ENCODE results near the gene PEX7. TPM values are rescaled to one million over a fixed set of nuclear protein-coding genes. Genes with fewer than 3 reads are reported as not detected.
A peak's percentile ranks its signal among the peaks of the same experiment; 100 is the strongest.
"Not testable (repeated sequence)": the region's sequence is repeated elsewhere in the genome, so short reads cannot be mapped to it uniquely, and the experiment has no call there.

PEX7 gene
- polyA plus RNA-seq, 3 donors, result 3.0 to 6.1 (median 3.9) TPM

GRCh38 chr6:136788069-136788902, 34.1 kb upstream of the PEX7 start:
- peak overlapping the region in 1 of 3 experiments; percentile 91 for H3K4me3 ChIP-seq (replicated peaks in 1 of 3; ENCODE audit: low read depth in 2 of 3, low read length in 3 of 3)
- peak overlapping the region; percentile 89 for H3K4me2 ChIP-seq (replicated peaks; ENCODE audit: extremely low read depth, low read length, poor library complexity, severe bottlenecking)
- Mint-ChIP-seq H3K27me3 (ENCODE audit: low read depth in 3 of 3) (peaks cover 0 to 2% (median 2%) of the 10 kb centered on the region in 3 donors), H3K4me3 (peak overlapping the region in 1 of 2 donors; percentile 62), H3K27ac (peak overlapping the region; percentile 87 to 95 (median 94)), H3K9me3 (peaks cover 0 to 2% (median 0%) of the 10 kb centered on the region in 7 donors), H3K4me1 (peaks cover 75% of the 10 kb centered on the region), H3K36me3 (peaks cover 8 to 16% of the 10 kb centered on the region in 2 donors)
- H4K20me1 ChIP-seq (ENCODE audit: insufficient read depth, low read length), result peaks cover 54% of the 10 kb centered on the region
- TF ChIP-seq CTCF (IDR thresholded peaks at IDR 0.05), result no peak
- H3K79me2 ChIP-seq (ENCODE audit: insufficient read depth, low read length), result peaks cover 89% of the 10 kb centered on the region
- H3K9ac ChIP-seq (ENCODE audit: insufficient read depth, low read length, poor library complexity, severe bottlenecking), result no peak overlapping the region
- DNase-seq, result peak; percentile 49 to 78 (median 76)
- no peaks in the 10 kb centered on the region for H3K9me3 ChIP-seq (replicated peaks in 1 of 2; ENCODE audit: control insufficient read depth in 1 of 2, insufficient read depth in 1 of 2, low read length in 2 of 2)
- peaks cover 0 to 9% of the 10 kb centered on the region in 2 donors for H3K36me3 ChIP-seq (replicated peaks in 1 of 2; ENCODE audit: control insufficient read depth in 1 of 2, insufficient read depth in 2 of 2, low read length in 2 of 2)
- no peaks in the 10 kb centered on the region for H3K27me3 ChIP-seq (ENCODE audit: control insufficient read depth in 2 of 2, insufficient read depth in 2 of 2, low read length in 2 of 2)
- peak overlapping the region; percentile 81 to 83 for H3K27ac ChIP-seq (ENCODE audit: low read depth in 1 of 2, low read length in 2 of 2)
- no peak overlapping the region for H2AFZ ChIP-seq (ENCODE audit: insufficient read depth, low read depth, low read length, poor library complexity, severe bottlenecking)
- H3K4me1 ChIP-seq (ENCODE audit: control insufficient read depth in 1 of 2, insufficient read depth in 2 of 2, low read length in 2 of 2), result peaks cover 72 to 81% of the 10 kb centered on the region in 2 donors
- WGBS (ENCODE audit: insufficient coverage), result 70% methylated on average over 2 of the region's 7 CpGs
- intact Hi-C loops (cut with micrococcal nuclease), result loop anchor here in 1 of 2 donors (10.0 kb wide), 2 partner anchors 447 to 503 kb away; partner anchors contain the start of gene BCLAF1

- peaks cover 80% of the 10 kb centered on the region for H3K79me2 ChIP-seq (ENCODE audit: insufficient read depth, low read length)
- not testable (repeated sequence) for H3K36me3 ChIP-seq (replicated peaks in 1 of 2; ENCODE audit: control insufficient read depth in 1 of 2, insufficient read depth in 2 of 2, low read length in 2 of 2); H3K27me3 Mint-ChIP-seq (ENCODE audit: low read depth in 3 of 3); H2AFZ ChIP-seq (ENCODE audit: insufficient read depth, low read depth, low read length, poor library complexity, severe bottlenecking); DNase-seq; H3K9me3 Mint-ChIP-seq; H3K9ac ChIP-seq (ENCODE audit: insufficient read depth, low read length, poor library complexity, severe bottlenecking); H3K27me3 ChIP-seq (ENCODE audit: control insufficient read depth in 2 of 2, insufficient read depth in 2 of 2, low read length in 2 of 2); H3K9me3 ChIP-seq (replicated peaks in 1 of 2; ENCODE audit: control insufficient read depth in 1 of 2, insufficient read depth in 1 of 2, low read length in 2 of 2)
- peak overlapping the region; percentile 57 to 95 (median 92) for H3K27ac Mint-ChIP-seq
- peak overlapping the region; percentile 28 to 83 for H3K27ac ChIP-seq (ENCODE audit: low read depth in 1 of 2, low read length in 2 of 2)
- WGBS (ENCODE audit: insufficient coverage), result 100% methylated on average over 1 of the region's 3 CpGs
- H3K4me3 Mint-ChIP-seq, result peak overlapping the region; percentile 39 to 82
- peak overlapping the region; percentile 84 for H3K4me2 ChIP-seq (replicated peaks; ENCODE audit: extremely low read depth, low read length, poor library complexity, severe bottlenecking)
- intact Hi-C loops (cut with micrococcal nuclease), result loop anchor here in 1 of 2 donors (10.0 kb wide), 2 partner anchors 445 to 505 kb away; partner anchors contain the start of gene BCLAF1
- peaks cover 67 to 77% of the 10 kb centered on the region in 2 donors for H3K4me1 ChIP-seq (ENCODE audit: control insufficient read depth in 1 of 2, insufficient read depth in 2 of 2, low read length in 2 of 2)
- peaks cover 71% of the 10 kb centered on the region for H3K4me1 Mint-ChIP-seq
- peaks cover 54% of the 10 kb centered on the region for H4K20me1 ChIP-seq (ENCODE audit: insufficient read depth, low read length)
- peak overlapping the region in 1 of 3 experiments; percentile 91 for H3K4me3 ChIP-seq (replicated peaks in 1 of 3; ENCODE audit: low read depth in 2 of 3, low read length in 3 of 3)
- peaks cover 8 to 12% of the 10 kb centered on the region in 2 donors for H3K36me3 Mint-ChIP-seq
These were observed 33.0 kb upstream of the PEX7 start for GRCh38 chr6:136789440-136789839.
